GM23338 (cell line): Measurements from ENCODE around the gene ANKRD66. TPM values are rescaled to one million over a fixed set of nuclear protein-coding genes. Genes with fewer than 3 reads are reported as not detected.
A peak's percentile ranks its signal among the peaks of the same experiment; 100 is the strongest.

Experiments used
- ATAC-seq: fragments of 200-7000 bp; cut with Tn5 transposase; 3 replicates; pipeline ENCODE4 v1.9.1; 2020
- DNase-seq: peaks from one replicate; pipeline ENCODE4 v3.0.0-alpha.2; 2015; ENCODE audit warnings: low spot score
- H2AFZ ChIP-seq: fragments of 200-600 bp; sonication (generic); 2 replicates; pipeline ENCODE4 v1.8.0; 2016; ENCODE audit warnings: antibody characterized with exemption, mild to moderate bottlenecking, moderate library complexity
- H3F3A ChIP-seq: fragments of 200-600 bp; sonication (generic); replicated peaks from 2 replicates; pipeline ENCODE4 v1.8.0; 2017; ENCODE audit warnings: antibody characterized with exemption, mixed run types, low read depth
- H3K27ac ChIP-seq: fragments of 200-600 bp; sonication (generic); 2 replicates; pipeline ENCODE4 v1.6.1; 2016; ENCODE audit warnings: low read depth
- H3K27me3 ChIP-seq: fragments of 200-600 bp; sonication (generic); 2 replicates; pipeline ENCODE4 v1.8.0; 2016; ENCODE audit warnings: mild to moderate bottlenecking, mixed run types, moderate library complexity; ENCODE audit not compliant: insufficient read depth
- H3K36me3 ChIP-seq: fragments of 200-600 bp; sonication (generic); 2 replicates; pipeline ENCODE4 v1.8.0; 2016; ENCODE audit warnings: mild to moderate bottlenecking; ENCODE audit not compliant: insufficient read depth
- H3K4me1 ChIP-seq: fragments of 200-600 bp; sonication (generic); 2 replicates; pipeline ENCODE4 v1.8.0; 2016; ENCODE audit warnings: mild to moderate bottlenecking, moderate library complexity; ENCODE audit not compliant: insufficient read depth
- H3K4me2 ChIP-seq: fragments of 200-600 bp; sonication (generic); 2 replicates; pipeline ENCODE4 v1.7.1; 2017; ENCODE audit warnings: mixed run types
- H3K4me3 ChIP-seq: fragments of 200-600 bp; sonication (generic); 2 replicates; pipeline ENCODE4 v1.6.1; 2016; ENCODE audit warnings: mixed run types
- H3K79me2 ChIP-seq: fragments of 200-600 bp; sonication (generic); replicated peaks from 2 replicates; pipeline ENCODE4 v1.8.0; 2017; ENCODE audit warnings: mild to moderate bottlenecking; ENCODE audit not compliant: insufficient read depth
- H3K9me2 ChIP-seq: fragments of 200-600 bp; sonication (generic); 2 replicates; pipeline ENCODE4 v1.8.0; 2017; ENCODE audit not compliant: insufficient read depth
- H4K20me1 ChIP-seq: fragments of 200-600 bp; sonication (generic); replicated peaks from 2 replicates; pipeline ENCODE4 v1.8.0; 2017; ENCODE audit warnings: mild to moderate bottlenecking; ENCODE audit not compliant: insufficient read depth
- H3K27ac Mint-ChIP-seq: 2 replicates; pipeline ENCODE4 v1.8.0; 2020; ENCODE audit warnings: inconsistent platforms, mild to moderate bottlenecking, moderate library complexity, mixed read lengths
- H3K27me3 Mint-ChIP-seq: 3 replicates; pipeline ENCODE4 v1.8.0; 2022; ENCODE audit warnings: low read depth, mild to moderate bottlenecking, moderate library complexity, mixed read lengths, inconsistent platforms; ENCODE audit not compliant: insufficient read depth, poor library complexity
- H3K36me3 Mint-ChIP-seq: 3 replicates; pipeline ENCODE4 v1.8.0; 2021; ENCODE audit warnings: low read depth, mild to moderate bottlenecking, inconsistent platforms, moderate library complexity, mixed read lengths
- H3K4me1 Mint-ChIP-seq: 3 replicates; pipeline ENCODE4 v1.8.0; 2020; ENCODE audit warnings: mild to moderate bottlenecking, inconsistent platforms, mixed read lengths
- H3K4me3 Mint-ChIP-seq: 3 replicates; pipeline ENCODE4 v1.8.0; 2021; ENCODE audit warnings: moderate library complexity, mild to moderate bottlenecking, inconsistent platforms, mixed read lengths
- H3K9me3 Mint-ChIP-seq: 3 replicates; pipeline ENCODE4 v1.8.0; 2020; ENCODE audit warnings: moderate library complexity, mild to moderate bottlenecking, inconsistent platforms, mixed read lengths
- CREB1 ChIP-seq: fragments of 250-450 bp; sonication (Bioruptor Pico); IDR thresholded peaks from 2 replicates; pipeline ENCODE4 v1.5.0; 2020; ENCODE audit warnings: low read depth, mild to moderate bottlenecking, moderate library complexity
- CTCF ChIP-seq, 2 experiments: fragments of 200-600 bp in 1 of 2; sonication (generic) in 1 of 2; conservative IDR thresholded peaks; 2 replicates each; pipeline versions ENCODE4 v1.5.1 to v1.6.1; 2016 to 2017; ENCODE audit warnings: antibody characterized with exemption in 2 of 2, low read depth in 2 of 2, mild to moderate bottlenecking in 2 of 2, moderate library complexity in 1 of 2
- EZH2 ChIP-seq: fragments of 200-600 bp; sonication (generic); IDR thresholded peaks from one replicate; pipeline ENCODE4 v1.8.0; 2017; ENCODE audit warnings: antibody characterized with exemption, mild to moderate bottlenecking, low read depth; ENCODE audit not compliant: unreplicated experiment
- STAT1 ChIP-seq: IDR thresholded peaks from one replicate; pipeline ENCODE4 v1.6.1; 2016; ENCODE audit warnings: antibody characterized with exemption; ENCODE audit not compliant: unreplicated experiment
- ZNF114 ChIP-seq: fragments of 250-450 bp; sonication (Bioruptor Pico); IDR thresholded peaks from 2 replicates; pipeline ENCODE4 v1.5.0; 2020; ENCODE audit warnings: mild to moderate bottlenecking, moderate library complexity
- ZNF462 ChIP-seq: fragments of 250-450 bp; sonication (Bioruptor Pico); IDR thresholded peaks from 2 replicates; pipeline ENCODE4 v1.5.0; 2020; ENCODE audit warnings: mild to moderate bottlenecking, moderate library complexity
- polyA plus RNA-seq: library from polyadenylated mRNA; unstranded; fragments of >200 nt; fragmentation: Nextera tagmentation; extraction: Ambion mirVana; gene quantifications from 2 replicates; pipeline ENCODE4 v1.2.1, GENCODE V29; 2016
- total RNA-seq: library from RNA; depleted of rRNA; stranded (reverse); fragments of >200 nt; shearing (Covaris generic); gene quantifications from 2 replicates; pipeline ENCODE4 v1.2.3, GENCODE V29; 2014
- TF ChIP-seq, protein P1 (sequence below): IDR thresholded peaks from one replicate; pipeline ENCODE4 v1.6.1; 2018; ENCODE audit warnings: antibody characterized with exemption; ENCODE audit not compliant: unreplicated experiment

ANKRD66 gene
- total and polyA plus RNA-seq, 2 experiments from 2014 or later = not detected

GRCh38 chr6:46745973-46746372, 760 bp upstream of the ANKRD66 start (continued):
- TF ChIP-seq, protein P1, sequence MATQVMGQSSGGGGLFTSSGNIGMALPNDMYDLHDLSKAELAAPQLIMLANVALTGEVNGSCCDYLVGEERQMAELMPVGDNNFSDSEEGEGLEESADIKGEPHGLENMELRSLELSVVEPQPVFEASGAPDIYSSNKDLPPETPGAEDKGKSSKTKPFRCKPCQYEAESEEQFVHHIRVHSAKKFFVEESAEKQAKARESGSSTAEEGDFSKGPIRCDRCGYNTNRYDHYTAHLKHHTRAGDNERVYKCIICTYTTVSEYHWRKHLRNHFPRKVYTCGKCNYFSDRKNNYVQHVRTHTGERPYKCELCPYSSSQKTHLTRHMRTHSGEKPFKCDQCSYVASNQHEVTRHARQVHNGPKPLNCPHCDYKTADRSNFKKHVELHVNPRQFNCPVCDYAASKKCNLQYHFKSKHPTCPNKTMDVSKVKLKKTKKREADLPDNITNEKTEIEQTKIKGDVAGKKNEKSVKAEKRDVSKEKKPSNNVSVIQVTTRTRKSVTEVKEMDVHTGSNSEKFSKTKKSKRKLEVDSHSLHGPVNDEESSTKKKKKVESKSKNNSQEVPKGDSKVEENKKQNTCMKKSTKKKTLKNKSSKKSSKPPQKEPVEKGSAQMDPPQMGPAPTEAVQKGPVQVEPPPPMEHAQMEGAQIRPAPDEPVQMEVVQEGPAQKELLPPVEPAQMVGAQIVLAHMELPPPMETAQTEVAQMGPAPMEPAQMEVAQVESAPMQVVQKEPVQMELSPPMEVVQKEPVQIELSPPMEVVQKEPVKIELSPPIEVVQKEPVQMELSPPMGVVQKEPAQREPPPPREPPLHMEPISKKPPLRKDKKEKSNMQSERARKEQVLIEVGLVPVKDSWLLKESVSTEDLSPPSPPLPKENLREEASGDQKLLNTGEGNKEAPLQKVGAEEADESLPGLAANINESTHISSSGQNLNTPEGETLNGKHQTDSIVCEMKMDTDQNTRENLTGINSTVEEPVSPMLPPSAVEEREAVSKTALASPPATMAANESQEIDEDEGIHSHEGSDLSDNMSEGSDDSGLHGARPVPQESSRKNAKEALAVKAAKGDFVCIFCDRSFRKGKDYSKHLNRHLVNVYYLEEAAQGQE = no peak
- no peak for TF ChIP-seq CTCF (conservative IDR thresholded peaks at IDR 0.05; ENCODE audit: low read depth in 2 of 2)
- TF ChIP-seq STAT1 = no peak
- no peak for TF ChIP-seq ZNF114 (CRISPR knock-in tag)
- no peak for TF ChIP-seq EZH2

GRCh38 chr6:46748940-46749503, 2.3 kb downstream of the ANKRD66 start:
- Mint-ChIP-seq H3K4me3 (no peak overlapping the region), H3K36me3 (no peaks in the 10 kb centered on the region), H3K27ac (no peak overlapping the region), H3K9me3 (no peaks in the 10 kb centered on the region), H3K4me1 (peaks cover 19% of the 10 kb centered on the region), H3K27me3 (peaks cover 1% of the 10 kb centered on the region)
- Histone ChIP-seq H3K9me2 (peaks cover 22% of the 10 kb centered on the region), H3K36me3 (no peaks in the 10 kb centered on the region), H3K4me1 (peaks cover 11% of the 10 kb centered on the region), H2AFZ (peak overlapping the region; percentile 85; the same call in 1 of the 2 replicates), H3K4me3 (no peak overlapping the region), H3K4me2 (peak overlapping the region; percentile 5; the same call in 1 of the 2 replicates), H3K27me3 (no peaks in the 10 kb centered on the region), H4K20me1 (no peaks in the 10 kb centered on the region), H3F3A (no peaks in the 10 kb centered on the region), H3K79me2 (no peaks in the 10 kb centered on the region), H3K27ac (no peak overlapping the region)
- peak; percentile 41 for ATAC-seq
- no peak for DNase-seq
- TF ChIP-seq ZNF462 (CRISPR knock-in tag) (peak; percentile 53; the same call in 1 of the 2 replicates), CREB1 (CRISPR knock-in tag) (no peak)
